HG02678 (cell line): ENCODE results near the gene KCNQ5.

Experiments used
- ATAC-seq: cut with Tn5 transposase; IDR thresholded peaks from one replicate; pipeline ENCODE4 v1.9.1; 2021; ENCODE audit warnings: mild to moderate bottlenecking, moderate library complexity; ENCODE audit not compliant: unreplicated experiment

KCNQ5 gene

GRCh38 chr6:72832271-72832670, 210.4 kb downstream of the KCNQ5 start:
- no peak for ATAC-seq

GRCh38 chr6:72835749-72836148, 213.9 kb downstream of the KCNQ5 start:
- no peak for ATAC-seq

DNA sequence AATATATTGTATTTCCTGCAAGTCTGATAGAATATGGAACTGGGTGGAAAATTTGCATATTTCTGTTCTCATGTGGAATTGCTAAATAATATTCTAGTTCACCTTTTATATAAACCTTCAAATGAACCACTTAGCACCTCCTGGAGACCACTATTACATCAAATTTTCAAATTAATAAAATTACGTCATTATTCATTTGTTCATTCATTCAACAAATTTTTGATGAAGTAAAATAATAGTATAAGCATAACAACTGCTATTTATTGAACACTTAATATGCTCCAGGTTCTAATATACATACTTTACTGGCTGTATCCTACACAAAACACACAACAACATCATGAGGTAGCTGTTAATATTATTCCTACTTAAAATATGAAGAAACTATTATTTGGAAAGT, 215.1 kb downstream of the KCNQ5 start:
- ATAC-seq = no peak

- ATAC-seq = no peak
Measured at GRCh38 chr6:72841195-72841594, 219.3 kb downstream of the KCNQ5 start.

- no peak for ATAC-seq
Measured at GRCh38 chr6:72842140-72842539, 220.3 kb downstream of the KCNQ5 start.

- ATAC-seq = no peak
Measured at GRCh38 chr6:72844614-72845013, 222.8 kb downstream of the KCNQ5 start.

DNA sequence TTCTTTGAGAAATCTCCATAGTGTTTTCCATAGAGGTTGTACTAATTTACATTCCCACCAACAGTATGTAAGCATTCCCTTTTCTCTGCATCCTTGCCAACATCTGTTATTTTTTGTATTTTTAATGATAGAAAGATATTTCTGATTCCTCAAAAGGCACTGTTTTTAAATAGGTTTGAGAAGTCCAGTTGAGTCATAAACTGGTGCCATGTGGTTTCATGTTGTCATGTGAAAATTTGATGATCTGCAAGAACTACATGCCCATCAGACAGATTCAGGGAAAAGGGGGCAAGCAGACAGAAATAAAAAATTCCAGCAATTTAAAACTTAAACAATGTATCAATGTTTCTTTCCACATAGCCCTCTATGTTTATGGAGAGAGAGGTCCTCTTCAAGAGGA, 227.5 kb downstream of the KCNQ5 start:
- no peak for ATAC-seq

GRCh38 chr6:72850040-72850439, 228.2 kb downstream of the KCNQ5 start:
- ATAC-seq = no peak

GRCh38 chr6:72850469-72850868, 228.6 kb downstream of the KCNQ5 start:
- ATAC-seq = no peak

GRCh38 chr6:72855471-72855870, 233.6 kb downstream of the KCNQ5 start:
- no peak for ATAC-seq

GRCh38 chr6:72856801-72857200, 234.9 kb downstream of the KCNQ5 start:
- ATAC-seq = no peak

- no peak for ATAC-seq
Measured at GRCh38 chr6:72857791-72858585, 236.1 kb downstream of the KCNQ5 start.

- no peak for ATAC-seq
Measured at GRCh38 chr6:72861059-72861458, 239.2 kb downstream of the KCNQ5 start.

GRCh38 chr6:72861935-72862432, 240.1 kb downstream of the KCNQ5 start:
- no peak for ATAC-seq

DNA sequence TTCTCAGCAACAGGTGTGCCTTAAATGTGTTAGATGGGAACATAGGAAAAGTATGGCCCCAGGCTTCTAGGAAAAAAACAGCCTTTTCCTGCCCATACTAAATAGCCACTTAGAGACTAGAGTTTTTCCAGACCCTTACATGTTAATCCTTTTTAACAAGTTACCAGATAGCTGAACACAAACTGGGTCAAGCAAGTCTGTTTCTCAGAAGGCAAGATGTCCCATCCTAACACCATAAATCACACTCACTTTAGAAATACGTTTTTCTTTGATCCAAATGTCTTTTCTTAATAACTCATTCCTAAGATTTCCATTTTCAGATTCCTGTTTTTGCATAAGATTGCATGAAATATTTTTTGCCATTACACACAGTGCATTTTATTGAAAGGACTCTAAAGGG, 241.3 kb downstream of the KCNQ5 start:
- ATAC-seq = no peak

GRCh38 chr6:72864236-72864635, 242.4 kb downstream of the KCNQ5 start:
- no peak for ATAC-seq

- no peak for ATAC-seq
Measured at GRCh38 chr6:72864799-72865198, 242.9 kb downstream of the KCNQ5 start.

GRCh38 chr6:72865467-72865866, 243.6 kb downstream of the KCNQ5 start:
- ATAC-seq = no peak

- ATAC-seq = no peak
Measured at GRCh38 chr6:72869621-72870020, 247.8 kb downstream of the KCNQ5 start.

DNA sequence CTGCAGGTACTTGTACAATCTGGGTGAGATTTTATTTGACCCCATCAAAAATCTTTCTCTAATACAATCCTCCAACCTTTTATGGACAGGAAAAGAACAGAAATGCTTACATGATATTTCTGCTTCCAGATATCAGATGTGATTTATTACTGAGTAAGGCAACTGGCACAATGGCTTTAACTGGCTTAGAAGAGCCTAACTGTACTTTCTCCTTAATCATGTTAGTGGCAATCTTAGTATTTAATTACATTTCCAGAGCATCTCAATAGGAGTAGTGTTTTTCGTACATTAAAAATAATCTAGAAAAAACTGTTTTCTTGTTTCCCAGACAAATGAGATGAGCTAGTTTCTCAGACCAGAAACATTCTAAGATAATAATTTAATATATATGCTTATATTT, 251.6 kb downstream of the KCNQ5 start:
- no peak for ATAC-seq

DNA sequence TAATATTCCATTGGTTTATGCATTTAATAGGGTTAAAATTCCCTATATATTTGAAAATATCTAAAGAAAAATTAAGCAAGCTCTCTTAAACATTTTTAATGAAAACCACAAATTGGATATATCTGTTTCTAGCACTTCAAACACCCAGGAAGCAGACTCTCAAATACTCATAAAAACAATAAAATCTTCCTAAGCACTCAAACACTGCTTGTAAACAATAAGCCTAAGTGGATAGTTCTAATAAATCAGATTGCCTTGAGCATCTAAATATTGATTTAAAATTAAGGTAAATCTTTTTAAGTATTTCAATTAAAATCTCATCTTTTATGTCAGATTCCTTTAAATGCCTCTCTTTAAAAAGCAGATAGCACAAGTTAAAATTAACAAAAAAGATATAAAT, 254.4 kb downstream of the KCNQ5 start:
- ATAC-seq = no peak

DNA sequence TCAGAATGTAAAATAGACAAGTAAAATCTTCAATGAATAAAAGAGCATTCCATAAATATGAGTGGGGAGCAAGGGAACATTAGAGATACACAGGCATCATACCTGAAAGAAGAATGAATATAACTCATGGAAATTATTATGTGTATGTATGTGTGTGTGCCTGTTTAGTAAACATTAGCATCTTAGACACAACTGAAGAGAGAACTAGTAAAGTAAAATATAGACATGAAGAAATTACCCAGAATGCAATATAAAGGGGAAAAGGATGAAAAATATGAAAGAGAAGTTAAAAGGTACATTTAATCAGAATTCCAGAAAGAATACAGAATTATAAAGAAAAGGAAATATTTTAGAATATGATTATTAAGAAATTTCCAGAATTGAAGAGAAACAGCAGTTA, 264.3 kb downstream of the KCNQ5 start:
- no peak for ATAC-seq

DNA sequence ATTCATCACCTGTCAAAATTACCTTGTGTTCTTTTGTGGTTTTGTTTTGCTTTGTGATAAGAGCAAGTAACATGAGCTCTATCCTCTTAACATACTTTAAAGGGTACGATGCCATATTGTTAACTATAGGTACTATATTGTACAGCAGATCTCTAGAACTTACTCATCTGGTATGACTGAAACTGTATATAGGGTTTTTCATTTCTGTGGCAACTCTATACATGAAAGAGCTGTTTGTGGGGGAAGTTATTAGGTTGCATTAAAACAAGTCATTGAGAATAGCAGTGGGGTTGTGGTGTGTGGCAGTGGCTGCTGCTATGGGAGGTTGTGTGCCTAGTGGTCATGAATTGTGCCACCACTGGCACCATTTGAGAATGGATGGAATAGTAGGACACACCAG, 268.4 kb downstream of the KCNQ5 start:
- no peak for ATAC-seq
